Neural progenitor cell (in vitro differentiated cells): Measurements from ENCODE around the gene TMEM41B.

Source experiments
- CTCF ChIP-seq: fragments of 200-600 bp; sonication (generic); IDR thresholded peaks from 2 replicates; pipeline ENCODE4 v1.5.1; 2017; ENCODE audit warnings: antibody characterized with exemption, mild to moderate bottlenecking
- EZH2 ChIP-seq: fragments of 200-600 bp; sonication (generic); IDR thresholded peaks from 2 replicates; pipeline ENCODE4 v1.6.1; 2017; ENCODE audit warnings: antibody characterized with exemption, mild to moderate bottlenecking, moderate library complexity
- EZH2phosphoT487 ChIP-seq: fragments of 200-600 bp; sonication (generic); IDR thresholded peaks from 2 replicates; pipeline ENCODE4 v1.6.1; 2017; ENCODE audit warnings: antibody characterized with exemption

- no peak for TF ChIP-seq CTCF
- TF ChIP-seq EZH2: no peak
- no peak for TF ChIP-seq EZH2phosphoT487
Measured at GRCh38 chr11:9304178-9304577, 10.2 kb downstream of the TMEM41B start.
